NCI-H1436 (cell line): ENCODE data around the gene COQ8A.

ENCODE experiments used
- DNase-seq: peaks from one replicate; lab custom pipeline; 2025; lab: John Stamatoyannopoulos, UW

Gene COQ8A

DNA sequence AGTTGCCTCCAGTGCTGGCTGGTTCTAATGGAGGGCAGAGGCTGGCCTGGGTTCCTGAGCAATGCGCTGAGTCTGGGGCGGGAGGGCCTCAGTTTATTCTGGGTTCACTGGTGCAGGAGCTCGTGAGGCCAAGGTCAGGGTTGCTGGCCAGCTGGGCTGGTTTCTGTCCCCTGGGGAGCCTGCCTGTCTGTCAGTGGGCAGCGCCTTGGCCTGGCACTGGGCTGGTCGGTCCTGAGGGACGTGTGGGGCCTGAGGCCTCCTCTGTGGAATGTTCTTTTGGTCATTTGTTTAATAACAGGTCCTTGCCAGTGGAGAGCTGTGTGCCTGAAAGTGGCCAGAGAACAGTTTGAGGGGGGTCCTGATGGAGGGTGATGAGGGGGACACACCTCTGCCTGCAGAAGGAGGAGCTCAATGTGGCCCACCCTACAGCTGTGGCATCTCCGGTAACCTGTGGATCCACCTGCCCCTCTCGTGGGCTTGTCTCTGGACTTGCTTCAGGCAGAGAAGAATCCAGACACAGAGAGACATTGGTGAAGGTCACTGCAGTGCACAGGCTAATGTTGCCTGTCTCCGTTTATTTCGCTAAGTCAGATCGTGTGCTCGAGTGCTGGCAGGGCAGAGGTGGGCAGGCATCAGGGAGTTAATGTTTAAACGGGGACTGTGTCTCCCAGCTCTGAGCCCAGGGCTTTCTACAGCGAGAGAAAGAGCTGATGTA, 34.6 kb downstream of the COQ8A start:
- DNase-seq, result no peak

DNA sequence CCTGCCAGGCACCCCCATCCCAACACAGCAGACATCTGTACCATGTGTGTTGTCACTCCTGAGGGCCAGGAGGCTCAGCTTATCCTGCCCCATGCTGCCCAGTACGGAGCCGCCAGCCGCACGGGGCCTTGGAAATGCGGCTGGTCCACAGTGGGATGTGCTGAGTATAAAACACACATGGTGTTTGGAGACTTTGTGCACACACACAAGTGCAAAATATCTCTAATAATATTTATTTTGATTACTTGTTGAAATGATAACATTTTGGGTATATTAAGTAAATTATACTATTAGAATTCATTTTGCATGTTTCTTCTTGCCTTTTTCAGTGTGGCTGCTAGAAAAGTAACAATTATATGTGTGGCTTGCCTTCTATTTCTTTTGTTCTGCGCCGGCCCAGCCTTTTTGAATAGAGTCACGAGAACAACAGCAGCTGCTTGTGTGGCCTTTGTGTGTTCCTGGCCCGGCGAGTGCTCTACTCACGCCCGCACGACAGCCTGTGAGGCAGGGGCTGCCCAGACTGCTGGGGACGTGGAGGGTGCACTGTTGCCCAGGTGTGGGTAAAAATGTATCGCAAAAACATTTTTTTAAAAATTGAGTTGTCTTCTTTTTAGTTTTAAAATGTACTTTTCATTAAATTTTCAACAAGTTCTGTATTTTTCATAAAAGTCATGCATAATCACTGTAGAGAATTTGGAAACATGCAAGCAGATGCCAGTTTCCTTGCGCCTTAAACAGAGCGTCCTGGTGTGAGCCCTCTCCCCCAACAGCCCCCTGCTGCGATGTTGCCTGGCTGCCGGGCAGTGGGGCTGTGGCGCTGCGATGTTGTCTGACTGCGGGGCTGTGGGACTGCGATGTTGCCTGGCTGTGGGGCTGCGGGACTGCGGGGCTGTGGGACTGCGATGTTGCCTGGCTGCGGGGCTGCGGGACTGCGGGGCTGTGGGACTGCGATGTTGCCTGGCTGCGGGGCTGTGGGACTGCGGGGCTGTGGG, 35.5 kb downstream of the COQ8A start:
- DNase-seq, result peak; percentile 64

DNA sequence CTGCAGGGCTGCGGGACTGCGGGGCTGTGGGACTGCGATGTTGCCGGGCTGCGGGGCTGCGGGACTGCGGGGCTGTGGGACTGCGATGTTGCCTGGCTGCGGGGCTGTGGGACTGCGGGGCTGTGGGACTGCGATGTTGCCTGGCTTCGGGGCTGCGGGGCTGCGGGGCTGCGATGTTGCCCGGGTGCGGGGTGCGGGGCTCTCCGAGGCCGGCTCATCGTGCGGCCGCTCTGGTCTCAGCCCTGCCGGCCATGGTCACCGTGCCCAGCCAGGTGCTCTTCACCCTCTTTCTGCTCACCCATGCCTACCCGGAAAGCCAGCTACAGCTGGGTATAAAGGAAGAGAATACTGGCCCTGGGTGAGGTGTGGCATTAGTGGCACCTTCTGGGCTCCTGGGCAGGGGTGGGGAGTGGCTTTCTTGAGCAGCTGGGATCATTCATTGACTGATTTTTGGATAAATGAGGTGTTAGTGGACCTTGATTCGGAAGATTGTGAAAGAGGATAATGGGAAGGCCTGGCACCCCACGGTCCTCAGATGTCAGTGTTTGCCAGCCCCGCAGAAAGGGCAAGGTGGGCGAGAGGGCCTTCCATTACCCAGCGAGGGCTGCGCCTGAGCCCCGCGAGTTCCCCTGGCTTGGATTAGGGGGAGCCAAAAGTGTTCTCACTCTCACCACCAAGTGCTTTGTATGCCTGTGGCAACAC, 36.3 kb downstream of the COQ8A start:
- DNase-seq, result no peak

DNA sequence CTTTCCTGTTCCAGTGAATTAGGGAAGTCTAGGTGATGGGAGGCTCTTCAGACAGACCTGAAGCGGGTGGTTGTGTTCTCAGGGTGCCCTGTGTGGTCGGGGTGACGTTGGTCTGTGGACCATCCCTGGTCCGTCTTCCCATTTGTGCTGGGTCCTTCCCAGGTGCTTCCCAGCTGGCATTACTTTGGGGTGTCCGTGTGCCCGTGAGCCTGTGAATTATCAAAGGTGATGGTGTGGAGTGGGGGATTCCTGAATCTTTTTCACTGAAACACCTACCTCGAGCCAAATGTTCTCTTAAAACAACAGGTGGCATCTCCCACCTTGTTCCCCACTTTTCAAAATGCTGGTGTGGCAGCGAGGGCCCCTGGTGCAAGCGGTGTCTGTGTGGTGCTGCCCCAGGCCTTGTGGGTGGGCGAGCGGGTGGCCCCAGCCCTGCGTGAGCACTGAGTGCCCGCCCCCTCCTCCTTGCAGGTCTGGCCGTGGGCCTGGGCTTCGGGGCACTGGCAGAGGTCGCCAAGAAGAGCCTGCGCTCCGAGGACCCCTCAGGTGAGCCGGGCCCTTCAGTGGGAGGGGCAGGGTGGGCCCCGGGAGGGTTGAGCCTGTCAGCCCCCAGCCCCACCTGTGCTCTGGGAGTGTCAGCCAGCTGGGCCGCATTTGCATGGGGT, 37.0 kb downstream of the COQ8A start:
- no peak for DNase-seq

DNA sequence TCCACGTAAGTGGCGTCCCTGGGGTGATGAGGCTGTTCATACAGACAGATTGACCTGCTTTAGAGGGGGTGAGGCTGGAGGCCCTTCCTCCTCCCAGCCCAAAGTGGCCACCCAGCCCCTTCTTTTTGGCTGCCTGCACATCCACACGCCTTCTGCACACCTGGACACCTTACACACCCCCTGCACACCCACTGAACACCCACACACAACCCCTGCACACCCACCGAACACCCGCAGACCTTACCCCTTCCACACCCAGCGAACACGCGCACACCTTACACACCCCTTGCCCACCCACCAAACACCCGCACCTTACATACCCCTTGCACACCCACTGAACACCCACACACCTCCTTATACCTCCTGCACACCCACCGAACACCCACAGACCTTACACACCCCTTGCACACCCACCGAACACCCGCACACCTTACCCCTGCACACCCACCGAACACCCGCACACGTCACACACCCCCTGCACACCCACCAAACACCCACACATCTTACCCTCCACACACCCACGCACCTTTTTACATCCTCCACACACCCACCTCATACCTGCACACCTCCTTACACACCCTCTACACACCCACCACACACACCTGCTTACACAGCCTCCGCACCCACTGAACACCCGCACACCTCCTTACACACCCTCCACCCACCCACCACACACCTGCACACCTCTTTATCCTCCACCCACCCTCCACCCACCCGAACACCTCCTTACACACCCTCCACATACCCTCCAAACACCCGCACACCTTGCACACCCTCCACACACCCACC, 37.7 kb downstream of the COQ8A start:
- no peak for DNase-seq

DNA sequence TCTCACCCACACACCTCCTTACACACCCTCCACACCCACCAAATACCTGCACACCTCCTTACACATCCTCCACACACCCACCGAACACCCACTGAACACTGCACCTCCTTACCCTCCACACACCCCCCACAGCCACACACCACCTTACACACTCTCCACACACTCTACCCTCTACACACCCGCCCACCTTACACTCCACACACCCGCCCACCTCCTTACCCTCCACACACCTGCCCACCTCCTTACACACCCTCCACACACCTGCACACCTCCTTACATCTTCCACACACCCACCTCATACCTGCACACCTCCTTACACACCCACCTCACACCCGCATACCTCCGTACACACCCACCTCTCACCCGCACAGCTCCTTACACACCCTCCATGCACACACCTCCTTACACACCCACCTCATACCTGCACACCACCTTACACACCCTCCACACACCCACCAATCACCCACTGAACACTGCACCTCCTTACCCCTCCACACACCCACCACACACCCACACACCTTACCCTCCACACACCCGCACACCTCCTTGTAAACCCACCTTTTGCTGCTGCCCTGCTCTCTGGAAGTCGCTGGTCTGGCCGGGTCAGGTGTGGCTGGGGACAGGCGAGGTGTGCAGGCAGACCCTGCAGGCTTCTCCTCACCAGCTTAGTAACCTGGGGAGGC, 38.5 kb downstream of the COQ8A start:
- DNase-seq, result no peak

DNA sequence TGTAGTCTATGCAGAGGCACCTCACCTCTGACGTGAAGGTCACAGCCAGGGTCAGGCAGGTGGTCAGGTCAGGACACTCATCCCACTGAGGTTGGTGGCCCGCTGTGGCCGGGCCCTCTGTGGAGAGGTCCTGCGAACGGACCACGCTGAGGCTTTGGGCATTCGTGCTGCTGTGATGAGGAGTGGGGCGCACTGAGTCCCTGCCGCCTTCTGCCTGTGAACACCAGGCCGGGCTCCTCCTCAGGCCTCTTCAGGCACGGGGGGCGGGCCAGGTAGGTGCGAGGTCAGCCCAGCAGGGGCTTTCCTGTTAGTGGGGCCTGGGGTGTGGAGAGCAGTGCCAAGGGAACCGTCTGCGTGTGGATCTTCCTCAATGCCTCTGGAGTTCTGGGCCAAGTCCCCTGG, 39.0 kb downstream of the COQ8A start:
- no peak for DNase-seq

DNA sequence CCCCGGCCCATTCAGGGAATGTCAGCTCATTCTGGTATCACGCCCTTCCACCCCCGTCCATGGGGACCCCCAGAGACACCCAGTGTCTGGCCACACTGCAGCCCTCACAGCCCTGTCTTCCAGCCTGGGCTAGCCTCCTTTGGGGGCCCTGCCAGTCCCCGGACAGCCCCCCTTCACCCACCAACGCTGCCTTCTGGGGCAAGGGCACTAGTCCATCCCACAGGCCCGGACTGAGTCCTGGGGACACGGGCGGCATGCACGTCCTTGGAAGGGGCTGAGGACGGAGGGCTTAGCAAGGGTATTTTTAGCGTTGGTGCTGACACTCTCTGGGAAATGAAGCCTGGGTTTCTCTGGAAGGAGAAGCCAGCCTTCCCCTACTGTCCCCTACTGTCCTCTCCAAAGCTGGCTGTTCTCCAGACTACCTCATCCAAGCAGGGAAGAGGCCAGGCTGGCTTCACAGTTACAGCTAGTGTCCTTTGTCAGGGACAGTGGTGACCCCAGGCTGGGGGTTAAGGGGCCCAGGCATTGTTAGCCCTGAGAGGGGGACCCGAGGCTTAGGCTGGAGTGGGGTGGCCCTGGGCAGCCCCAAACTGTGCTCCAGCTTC, 39.5 kb downstream of the COQ8A start:
- DNase-seq, result no peak

DNA sequence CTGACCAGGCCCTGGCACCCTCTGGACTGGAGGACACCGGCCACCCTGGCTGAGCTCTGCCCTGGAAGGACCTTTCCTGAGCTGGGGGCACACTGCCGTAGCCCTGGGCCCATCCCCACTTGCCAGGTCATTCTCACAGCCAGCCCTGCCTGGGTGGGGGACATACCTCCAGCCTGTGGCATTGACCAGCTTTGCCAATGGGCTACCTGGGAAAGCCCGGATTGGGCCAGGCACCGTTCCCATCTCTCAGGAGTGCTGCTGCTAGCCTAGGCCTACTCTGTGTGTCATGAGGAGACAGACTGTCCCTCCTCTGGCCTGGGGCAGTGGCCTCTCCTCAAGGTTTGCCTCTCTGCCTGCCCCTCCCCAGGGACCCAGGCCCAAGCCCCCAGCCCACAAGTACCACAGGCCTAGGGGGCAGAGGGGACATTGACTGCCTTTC, 40.0 kb downstream of the COQ8A start:
- no peak for DNase-seq

DNA sequence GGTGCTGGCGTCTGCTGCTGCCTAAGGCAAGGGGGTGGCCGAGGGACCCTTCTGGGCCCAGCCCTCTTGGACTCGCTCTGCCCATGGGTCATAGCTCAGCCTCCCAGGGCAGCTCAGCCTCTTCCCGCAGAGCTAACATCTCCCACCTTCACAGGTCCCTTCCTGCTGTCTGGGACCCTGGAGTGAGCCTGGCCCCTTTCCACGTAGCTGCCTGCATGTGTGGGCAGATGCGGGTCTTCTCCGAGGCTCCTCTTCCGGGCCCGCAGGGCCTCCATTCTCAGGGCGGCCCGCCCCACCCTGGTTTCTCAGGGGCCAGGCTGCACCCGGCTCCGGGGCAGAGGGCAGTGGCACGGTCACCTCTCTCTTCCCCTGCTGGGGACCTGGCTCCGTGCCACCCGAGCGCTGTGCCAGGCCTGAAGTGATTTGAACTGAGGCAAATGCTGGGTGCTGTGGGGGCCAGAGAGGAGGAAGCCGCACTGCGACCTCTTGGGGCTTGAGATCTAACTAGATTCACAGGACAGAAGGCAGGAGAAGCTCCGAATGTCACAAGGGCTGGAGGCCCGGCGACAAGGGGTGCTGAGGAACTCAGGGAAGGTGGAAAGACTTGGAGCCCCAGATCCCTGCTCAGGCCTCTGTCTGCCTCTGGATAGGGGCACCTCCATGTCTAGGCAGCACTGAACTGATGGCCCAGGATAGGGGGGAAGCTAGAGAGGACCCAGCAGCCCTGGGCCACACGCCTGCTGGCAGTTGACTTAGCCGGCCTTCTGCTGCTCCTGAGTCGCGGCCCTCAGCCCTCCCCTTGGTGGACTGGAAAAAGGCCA, 40.7 kb downstream of the COQ8A start:
- DNase-seq, result no peak

DNA sequence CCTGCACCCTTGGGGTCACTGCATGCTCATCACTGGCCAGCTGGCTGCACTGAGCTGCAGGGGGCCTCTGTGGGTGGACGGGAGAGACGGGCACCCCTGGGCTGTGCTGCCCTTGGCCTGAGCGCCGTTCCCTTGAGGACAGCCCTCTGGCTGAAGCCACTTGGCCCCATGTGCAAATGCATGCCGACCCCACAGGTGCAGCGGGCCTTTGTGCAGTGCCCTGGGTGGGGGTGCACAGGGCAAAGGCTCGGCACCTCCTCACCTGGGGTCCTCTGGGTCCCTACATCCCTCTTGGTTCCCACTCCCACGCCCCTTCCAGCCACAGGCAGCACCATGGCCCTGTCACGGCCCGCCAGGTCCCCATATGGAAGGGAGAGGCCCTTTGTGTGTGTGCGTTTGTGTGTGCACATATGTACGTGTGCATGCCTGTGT, 41.3 kb downstream of the COQ8A start:
- no peak for DNase-seq

DNA sequence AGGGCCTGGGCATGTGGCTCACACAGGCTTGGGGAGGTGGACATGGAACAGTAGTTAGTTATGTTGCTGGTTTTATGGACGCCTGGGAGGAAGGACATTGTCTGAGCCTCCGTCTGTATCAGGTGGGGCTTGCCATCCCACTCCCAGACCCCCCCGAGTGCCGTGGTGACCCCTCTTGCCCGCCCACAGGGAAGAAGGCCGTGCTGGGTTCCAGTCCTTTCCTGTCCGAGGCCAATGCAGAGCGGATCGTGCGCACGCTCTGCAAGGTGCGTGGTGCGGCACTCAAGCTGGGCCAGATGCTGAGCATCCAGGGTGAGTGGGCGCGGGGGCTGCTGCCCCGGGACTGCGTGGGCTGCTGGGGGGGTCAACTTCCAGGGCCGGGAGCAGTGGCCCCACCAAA, 41.7 kb downstream of the COQ8A start:
- no peak for DNase-seq

DNA sequence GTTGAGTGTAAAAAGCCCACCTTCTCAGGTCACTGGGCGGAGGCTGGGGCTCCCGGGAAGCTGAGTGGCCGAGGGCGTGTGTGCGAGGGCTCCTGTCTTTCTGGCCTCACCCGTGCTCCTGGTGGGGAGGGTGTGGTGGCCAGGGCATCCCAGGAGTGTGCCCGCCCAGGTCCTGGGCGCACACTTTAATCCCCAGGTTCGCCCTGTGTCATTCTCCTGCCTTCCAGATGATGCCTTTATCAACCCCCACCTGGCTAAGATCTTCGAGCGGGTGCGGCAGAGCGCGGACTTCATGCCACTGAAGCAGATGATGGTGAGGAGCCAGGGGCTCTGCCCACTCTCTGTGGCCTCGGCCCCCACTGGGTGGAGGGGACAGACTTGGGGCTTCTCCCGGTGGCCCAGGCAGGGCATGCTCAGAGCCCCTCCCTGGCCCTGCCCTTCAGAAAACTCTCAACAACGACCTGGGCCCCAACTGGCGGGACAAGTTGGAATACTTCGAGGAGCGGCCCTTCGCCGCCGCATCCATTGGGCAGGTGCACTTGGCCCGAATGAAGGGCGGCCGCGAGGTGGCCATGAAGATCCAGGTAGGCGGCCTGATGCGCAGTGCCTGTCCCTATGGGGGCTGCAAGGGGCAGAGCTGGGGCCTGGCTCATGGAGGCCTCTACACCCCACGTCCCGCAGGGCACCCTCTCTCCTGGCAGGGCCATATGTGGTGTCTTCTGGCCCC, 42.5 kb downstream of the COQ8A start:
- DNase-seq, result no peak

DNA sequence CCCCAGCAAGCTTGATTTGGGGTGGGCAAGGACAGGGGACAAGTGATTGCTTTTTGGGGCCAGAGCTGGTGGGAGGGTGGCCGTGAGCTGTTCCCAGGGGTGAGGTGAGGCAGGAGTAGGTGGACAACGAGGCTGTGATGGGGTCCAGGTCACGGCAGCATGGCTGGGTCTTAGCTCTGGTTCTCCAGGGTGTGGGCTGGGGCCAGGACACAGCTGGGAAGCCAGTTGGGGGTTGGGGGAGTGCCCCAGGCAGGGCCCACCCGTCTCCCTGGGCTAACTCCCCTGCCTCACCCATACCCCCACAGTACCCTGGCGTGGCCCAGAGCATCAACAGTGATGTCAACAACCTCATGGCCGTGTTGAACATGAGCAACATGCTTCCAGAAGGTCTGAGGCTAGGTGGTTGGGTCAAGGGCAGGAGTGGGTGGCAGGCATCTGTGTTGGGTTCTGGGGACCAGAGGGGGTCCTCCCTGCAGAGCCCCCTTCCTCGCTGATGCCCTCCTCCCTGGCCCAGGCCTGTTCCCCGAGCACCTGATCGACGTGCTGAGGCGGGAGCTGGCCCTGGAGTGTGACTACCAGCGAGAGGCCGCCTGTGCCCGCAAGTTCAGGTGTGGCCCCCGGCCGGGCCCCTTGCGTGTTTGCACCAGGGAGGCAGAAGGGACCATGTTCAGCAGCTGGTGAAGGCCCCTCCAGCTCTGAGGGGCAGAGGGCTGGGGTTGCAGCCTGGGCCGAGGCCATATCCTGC, 43.3 kb downstream of the COQ8A start:
- no peak for DNase-seq

DNA sequence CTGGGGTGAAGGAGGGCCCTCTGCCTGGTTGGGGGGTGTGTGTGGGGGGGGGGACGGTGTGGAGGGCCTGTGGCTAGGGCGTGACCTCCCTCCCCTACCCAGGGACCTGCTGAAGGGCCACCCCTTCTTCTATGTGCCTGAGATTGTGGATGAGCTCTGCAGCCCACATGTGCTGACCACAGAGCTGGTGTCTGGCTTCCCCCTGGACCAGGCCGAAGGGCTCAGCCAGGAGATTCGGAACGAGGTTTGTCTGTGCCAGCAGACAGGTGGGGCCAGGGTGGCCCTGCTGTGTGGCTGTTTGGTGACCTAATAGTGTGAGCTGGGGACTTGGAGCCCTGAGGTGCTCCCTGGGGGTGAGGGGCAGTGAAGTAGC, 43.9 kb downstream of the COQ8A start:
- no peak for DNase-seq

DNA sequence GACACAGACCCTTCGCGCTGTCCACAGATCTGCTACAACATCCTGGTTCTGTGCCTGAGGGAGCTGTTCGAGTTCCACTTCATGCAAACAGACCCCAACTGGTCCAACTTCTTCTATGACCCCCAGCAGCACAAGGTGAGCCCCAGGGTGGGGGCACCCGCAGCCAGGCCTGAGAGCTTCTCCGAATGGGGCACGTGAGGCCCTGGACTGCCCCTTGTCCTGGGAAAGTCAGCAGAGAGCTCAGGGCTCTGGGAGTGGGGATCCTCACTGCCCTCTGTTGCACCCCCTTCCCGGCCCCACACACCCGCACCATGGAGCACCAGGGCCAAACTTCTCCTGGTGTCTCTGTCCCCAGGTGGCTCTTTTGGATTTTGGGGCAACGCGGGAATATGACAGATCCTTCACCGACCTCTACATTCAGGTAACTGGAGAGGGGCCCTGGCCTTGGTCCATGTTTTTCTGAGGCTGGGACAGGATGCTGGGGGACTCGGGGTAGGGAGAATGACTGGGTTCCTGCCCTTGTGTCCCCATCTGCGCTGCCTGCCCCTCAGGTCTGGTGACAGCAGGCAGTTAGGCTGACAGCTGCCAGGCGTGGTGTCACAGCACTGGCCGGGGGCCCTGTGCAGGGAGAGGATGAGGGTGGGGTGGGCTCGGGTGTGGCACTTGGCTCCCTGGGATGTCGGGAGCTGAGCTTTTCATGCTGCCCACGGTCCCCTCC, 44.6 kb downstream of the COQ8A start:
- no peak for DNase-seq

DNA sequence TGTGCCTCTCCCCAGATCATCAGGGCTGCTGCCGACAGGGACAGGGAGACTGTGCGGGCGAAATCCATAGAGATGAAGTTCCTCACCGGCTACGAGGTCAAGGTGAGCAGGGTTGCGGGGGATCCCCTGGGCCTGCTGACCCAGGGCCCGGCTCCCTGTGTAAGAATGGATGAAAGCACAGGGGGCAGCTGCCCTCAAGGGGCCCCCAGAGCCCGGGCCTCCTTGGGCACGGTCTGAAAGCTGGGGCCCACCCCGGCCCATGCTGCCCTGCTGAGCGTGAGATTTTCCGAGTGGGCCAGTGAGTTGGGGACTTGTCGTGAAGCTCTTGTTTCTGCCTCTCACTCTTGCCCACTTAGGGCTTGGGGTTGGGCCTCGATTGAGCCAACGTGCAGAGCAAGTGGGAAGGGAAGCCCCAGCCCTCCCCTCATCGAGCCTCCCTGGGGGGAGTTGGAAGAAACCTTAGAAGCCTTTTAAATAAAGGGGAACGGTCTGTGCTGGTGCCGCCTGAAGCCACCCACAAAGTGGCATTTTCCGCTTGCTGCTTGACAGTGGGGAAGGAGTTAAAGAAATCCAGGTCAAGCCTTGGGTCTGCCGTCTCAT, 45.2 kb downstream of the COQ8A start:
- DNase-seq, result no peak
